GM19324 (cell line): Measurements from ENCODE around the gene CYB5D1.

Experiments
- ATAC-seq: cut with Tn5 transposase; IDR thresholded peaks from one replicate; pipeline ENCODE4 v1.9.1; 2021; ENCODE audit warnings: mild to moderate bottlenecking, moderate library complexity; ENCODE audit not compliant: unreplicated experiment, low FRiP score

The CYB5D1 gene

DNA sequence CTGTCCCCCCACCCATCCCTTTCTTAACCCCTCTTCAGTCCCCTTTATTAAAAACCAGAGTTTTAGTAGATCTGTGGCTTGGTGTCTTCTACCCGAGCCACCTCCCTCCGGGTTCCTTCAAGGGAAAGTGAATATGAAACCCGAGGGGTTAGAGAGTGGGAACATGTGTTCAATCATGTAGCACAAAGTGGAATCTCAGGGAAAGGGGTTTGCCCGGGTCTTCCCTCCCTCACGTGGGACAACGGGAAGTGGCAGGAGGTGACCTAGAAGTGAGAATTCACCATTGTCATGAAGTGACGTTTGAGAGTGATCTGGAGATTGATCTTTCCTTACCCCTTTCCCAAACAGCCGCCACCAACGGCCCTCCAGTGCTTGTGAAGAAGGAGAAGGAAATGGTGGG lies 53.3 kb downstream of the CYB5D1 start:
- ATAC-seq = no peak
